ENCODE results near the gene LMTK2. TPM values are rescaled to one million over a fixed set of nuclear protein-coding genes. Genes with fewer than 3 reads are reported as not detected.
A peak's percentile ranks its signal among the peaks of the same experiment; 100 is the strongest.

LMTK2 gene
- total RNA-seq, 1 experiment from 2014 or later, result 11.1 TPM

DNA sequence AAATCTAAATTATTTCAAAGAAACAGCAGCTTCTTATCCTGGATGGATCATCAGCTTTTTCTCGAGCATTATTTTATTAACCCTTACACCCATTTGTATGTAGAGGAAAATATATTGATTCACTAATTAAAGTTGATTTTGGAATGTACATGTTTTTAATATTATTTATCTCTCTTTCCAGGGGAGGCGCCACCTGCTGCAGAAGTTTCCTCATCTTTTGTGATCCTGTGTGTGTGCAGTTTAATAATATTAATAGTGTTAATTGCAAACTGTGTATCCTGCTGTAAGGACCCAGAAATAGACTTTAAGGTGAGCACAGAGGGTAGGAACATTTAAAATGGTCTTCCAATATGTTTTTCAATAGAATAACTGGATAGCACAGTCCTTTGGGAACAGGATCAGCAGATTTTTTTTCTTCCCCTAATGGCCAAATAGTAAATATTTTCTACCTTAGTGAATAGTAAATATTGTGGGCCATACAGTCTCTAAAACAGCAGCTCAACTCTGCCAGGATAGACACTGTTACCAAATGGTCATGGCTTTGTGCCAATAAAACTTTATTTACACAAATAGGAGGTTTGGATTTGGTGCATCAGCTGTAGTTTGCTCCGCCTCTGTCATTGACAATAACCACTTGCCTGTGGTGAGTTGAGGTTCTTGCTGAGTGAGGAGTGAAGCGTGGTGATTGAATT, 30.6 kb downstream of the LMTK2 start:
- DNase-seq (ENCODE audit: low read depth), result no peak

DNA sequence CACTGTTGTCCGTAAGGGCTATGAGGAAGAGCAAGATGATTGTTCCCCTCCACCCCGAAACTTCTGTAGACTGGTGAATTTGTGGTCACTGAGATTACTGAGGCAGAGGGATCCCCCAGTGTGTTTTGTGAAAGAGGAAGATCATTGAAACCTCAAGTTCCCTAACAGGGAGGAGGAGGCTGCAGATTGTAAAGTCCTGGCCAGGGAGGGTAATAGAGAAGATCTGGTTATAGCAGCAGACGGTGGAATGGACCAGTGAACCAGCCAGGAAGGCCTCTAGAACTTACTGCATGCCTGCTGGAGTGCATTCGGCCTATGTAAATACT, 31.1 kb downstream of the LMTK2 start:
- DNase-seq (ENCODE audit: low read depth), result no peak

DNA sequence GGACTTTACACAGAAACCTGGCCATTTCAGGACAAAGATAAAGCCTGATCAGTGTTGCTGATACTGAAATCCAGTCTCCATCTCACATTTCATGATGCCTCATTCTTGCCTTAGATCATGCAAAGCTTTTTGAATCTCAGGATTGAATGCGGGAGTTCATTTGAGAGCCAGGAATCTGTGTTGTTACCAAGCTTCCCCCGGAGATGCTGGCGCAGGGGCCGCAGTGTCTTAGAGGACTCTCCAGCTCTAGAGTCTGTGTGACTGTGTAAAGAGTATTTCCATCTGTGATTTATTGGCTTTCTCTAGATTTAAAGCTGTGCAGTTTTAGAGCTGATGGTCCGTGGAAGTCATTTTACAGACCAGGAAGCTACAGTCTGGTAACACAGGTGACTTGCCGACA, 32.0 kb downstream of the LMTK2 start:
- DNase-seq (ENCODE audit: low read depth), result no peak

DNA sequence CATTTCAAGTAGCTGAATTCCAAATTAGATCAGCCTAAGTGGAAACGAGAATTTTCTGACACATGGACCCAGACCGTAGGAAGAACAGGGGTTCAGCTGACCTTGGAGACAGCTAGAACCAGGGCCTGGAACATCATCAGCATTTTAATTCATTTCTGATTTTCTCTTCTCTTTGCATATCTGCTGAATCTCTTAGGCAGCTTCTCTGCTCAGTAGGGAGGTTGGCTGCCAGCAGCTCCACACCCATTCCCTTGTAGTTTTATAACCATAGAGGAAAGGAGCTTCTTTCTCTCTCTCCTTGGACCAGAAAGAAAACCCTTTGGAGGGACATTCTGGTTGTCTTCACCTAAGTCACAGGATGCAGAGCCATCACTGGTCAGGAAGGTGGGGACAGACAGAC, 36.0 kb downstream of the LMTK2 start:
- no peak for DNase-seq (ENCODE audit: low read depth)

DNA sequence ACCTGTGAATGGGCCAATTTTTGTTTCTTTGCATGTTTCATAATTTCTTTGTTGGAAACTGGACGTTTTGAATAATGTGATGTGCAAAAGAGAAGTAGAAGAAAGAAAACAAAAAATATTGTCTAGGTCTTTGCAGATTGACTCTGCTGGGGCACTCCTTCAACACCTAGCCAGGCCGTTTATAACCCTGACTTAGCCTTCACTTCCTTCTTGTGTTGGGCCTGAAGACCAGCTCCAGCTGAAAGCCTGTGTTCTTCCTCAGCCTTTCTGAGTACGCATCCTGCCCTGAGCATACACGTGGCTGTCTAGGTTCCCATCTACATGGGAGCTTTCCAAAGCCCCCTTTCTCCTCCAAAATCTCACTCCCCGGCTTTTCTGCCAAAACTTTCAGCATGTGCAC, 41.9 kb downstream of the LMTK2 start:
- no peak for DNase-seq (ENCODE audit: low read depth)

DNA sequence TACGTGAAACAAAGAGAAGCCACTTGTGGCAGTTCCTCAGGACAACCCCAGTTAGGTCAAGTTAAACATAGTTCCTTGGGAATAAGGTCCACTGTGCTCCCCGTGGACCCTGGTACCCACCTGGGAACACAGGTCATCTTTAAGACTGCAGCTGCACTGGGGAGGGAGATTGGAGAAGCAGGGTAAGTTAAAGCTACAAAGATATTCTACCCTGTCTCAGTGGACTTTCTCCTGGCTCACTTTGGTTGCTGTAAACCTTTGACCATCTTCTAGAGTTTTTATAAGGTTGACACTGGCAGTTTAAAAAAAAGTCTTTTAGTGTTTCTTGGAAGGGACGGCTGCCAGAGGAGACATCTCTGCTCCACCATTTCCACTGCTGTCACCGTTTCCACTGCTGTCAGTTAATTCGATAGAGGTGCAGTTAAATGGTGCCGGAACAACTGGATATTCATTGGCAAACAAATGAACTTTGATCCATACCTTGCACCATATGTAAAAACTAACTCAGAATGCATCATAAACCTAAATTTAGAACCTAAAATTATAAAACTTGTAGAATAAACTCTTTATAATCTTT, 42.5 kb downstream of the LMTK2 start:
- DNase-seq (ENCODE audit: low read depth), result no peak

DNA sequence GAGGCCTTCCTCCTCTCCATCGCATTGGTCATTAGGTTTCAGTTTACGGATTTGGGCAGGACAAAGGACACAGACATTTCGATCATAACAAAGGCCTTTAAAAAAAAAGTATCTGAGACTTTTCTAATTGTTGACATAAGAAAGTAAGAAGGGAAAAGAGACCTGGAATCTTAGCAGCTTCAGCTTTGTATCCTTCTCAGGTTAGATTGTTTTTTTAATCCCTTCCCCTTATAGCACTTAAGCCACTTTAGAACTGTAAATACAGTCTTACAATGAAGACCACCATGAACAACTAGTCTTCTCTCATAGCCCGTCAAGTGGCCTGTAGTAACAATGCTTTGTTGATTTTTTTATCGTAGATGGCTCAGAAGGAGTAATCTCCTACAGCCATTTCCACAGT, 45.2 kb downstream of the LMTK2 start:
- DNase-seq (ENCODE audit: low read depth), result no peak

DNA sequence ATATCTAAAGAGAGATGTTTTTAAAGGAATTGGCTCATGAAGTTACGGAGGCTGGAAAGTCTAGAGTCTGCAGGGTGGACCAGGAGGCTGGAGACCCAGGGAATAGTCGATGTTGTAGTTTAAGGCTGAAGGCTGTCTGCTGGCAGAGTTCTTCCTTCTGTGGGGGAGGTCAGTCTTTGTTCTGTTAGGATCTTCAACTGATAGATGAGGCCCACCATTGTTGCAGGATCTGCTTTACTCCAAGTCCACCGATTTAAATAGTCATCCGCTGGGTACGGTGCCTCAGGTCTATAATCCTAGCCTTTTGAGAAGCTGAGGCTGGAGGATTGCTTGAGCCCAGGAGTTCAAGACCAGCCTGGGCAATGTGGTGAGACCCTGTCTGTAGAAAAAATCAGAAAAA, 50.0 kb downstream of the LMTK2 start:
- no peak for DNase-seq (ENCODE audit: low read depth)

DNA sequence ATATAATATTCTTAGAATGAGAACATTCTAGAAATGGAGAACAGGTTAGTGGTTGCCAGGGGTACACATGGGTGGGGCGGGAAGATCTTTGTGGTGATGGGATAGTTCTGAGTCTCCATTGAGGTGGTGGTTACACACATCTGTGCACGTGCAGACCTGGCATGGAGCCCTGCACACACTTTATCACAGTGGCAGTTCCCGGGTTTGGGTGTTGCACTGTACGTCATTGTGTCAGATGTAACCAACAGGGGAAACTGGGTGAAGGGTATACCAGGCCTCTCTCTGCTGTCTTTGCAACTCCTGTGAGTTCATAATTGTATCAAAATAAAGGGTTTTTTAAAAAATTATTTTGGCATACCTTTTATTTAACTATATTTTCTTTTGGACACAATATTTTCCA, 51.1 kb downstream of the LMTK2 start:
- DNase-seq (ENCODE audit: low read depth), result no peak

DNA sequence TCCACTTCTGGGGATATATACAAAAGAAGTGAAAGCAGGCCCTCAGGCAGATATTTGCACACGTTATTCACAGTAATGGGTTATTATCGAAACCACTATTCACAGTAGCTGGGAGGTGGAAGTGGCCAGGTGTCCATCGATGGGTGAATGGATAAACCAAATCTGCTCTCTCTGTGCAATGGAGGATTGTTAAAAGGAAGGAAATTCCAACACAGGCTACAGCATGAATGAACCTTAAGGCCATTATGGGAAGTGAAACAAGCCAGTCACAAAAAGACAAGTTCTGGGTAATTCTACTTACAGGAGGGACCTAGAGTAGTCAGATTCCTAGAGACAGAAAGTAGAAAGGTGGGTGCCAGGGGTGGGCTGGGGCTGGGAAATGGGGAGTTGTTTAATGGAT, 56.1 kb downstream of the LMTK2 start:
- DNase-seq (ENCODE audit: low read depth), result no peak

DNA sequence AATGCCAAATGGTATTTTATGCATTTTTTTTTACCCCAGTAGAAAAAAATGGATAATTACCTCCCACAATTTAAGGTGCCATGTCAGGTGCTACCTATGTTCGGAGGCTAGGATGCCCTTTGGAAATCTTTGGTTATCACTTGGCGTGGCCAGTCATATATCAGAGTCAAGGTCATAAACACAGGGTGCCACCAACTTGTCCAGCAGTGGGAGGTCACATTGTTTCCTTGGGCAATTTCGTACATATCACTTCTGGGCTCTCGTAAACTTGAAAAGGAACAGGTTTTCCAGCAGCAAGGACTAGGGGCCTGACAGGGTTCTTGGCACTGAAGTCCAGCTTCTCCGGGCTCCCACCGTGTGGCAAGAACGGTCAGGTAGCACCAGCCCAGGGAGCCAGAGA, 56.6 kb downstream of the LMTK2 start:
- no peak for DNase-seq (ENCODE audit: low read depth)

DNA sequence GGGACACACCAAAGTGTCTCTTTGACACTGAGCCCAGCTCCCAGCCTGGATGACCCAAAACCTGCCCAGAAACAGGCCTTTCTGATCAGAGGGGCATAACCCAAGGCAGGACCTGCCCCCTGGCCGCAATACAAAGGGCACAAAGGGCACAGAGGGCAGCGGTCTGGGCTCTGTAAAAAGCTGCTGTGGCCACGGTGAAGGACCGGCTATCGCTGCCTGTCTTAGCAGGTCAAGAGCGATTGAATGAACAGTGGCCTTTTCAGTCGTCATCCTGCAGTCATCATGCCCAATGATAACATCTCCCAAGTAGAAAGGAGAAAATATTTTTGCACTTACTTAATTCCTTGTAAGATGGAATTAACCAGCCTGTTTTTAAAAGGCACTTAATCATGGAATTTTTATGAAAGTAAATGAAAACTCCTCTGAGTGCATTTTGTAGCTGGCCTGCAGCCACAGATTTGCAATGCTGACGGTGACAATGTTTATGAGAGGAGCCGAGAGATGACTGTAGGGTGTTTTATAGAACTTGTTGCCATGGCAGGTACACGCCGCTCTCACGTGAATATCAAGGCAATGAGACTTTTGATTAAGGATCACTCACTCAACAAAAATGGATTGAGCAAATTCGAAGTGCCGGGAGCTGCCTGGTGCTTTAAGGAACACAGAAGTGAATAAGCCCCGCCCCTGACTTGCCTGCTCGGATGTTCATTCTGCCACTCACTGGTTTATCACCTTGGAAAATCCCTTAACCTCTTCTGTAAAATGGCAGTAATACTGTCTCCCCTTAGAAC, 57.2 kb downstream of the LMTK2 start:
- no peak for DNase-seq (ENCODE audit: low read depth)

DNA sequence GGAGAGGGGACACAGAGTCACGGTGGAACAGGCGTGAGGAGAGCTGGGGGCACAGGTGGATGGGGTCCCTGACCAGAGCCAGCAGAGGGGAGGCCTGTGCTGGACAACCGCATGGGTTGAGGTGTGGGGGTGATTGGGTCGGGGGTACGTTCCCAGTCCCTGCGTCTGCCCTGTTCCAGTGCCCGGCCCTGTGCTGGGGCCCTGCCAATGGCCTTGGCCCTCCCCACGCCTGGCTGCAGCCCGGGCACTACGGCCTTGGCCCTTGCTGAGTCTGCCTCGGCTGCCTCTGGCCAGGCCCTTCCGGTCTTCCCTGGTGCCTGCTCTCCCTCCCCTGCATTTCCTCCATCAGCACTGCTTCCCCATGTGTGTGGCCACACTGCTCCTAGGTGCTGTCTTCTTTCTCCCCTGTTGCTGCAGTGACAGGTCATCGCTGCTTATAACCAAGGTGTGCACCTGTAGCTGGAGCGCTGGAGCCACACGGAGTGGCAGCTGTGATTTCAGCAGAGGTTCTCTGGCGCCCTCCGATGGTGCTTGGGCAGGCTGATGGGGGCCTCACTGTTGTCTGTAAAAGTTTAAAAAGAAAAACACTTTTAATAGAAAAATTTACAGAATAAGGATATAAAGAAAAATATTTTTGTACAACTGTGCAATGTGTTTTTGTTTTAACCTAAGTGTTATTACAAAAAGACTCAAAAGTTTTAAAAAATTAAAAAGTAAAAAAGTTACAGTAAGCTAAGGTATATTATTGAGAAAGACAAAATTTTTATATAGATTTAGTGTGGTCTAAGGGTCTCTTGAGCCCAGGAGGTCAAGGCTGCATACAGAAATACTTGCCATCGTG, 59.4 kb downstream of the LMTK2 start:
- peak; percentile 37 for DNase-seq (ENCODE audit: low read depth)

DNA sequence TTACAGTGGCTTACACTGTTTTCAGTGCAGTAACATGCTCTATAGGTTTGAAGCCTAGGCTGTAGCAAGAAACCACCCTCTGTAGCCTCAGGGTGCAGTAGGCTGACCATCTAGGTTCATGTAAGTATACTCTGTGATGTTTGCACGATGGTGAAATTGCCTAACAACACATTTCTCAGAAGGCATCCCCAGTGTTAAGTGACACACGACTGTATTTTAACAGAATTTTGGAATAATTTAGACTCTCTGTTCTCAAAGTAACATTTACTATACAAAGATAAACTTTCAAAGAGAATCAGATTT, 60.0 kb downstream of the LMTK2 start:
- no peak for DNase-seq (ENCODE audit: low read depth)

DNA sequence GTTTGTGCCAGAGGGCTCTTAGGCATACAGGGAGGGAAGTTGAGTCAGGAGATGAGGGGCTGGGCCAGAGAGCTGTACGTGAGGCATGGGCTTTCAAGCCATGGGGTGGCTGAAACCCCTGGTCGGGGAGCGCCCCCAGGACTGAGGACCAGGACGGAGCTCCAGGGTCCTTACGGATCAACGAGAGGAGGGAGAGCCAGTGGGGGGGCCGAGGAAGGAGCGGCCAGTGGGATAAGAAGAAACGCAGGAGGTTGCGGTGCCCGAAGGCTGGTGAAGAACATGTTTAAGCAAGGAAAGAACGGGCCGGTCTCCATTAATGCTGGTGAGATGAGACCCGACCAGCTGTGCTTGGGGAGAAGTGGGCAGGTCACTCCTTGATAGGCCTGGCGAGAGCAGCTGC, 61.0 kb downstream of the LMTK2 start:
- DNase-seq (ENCODE audit: low read depth), result no peak

DNA sequence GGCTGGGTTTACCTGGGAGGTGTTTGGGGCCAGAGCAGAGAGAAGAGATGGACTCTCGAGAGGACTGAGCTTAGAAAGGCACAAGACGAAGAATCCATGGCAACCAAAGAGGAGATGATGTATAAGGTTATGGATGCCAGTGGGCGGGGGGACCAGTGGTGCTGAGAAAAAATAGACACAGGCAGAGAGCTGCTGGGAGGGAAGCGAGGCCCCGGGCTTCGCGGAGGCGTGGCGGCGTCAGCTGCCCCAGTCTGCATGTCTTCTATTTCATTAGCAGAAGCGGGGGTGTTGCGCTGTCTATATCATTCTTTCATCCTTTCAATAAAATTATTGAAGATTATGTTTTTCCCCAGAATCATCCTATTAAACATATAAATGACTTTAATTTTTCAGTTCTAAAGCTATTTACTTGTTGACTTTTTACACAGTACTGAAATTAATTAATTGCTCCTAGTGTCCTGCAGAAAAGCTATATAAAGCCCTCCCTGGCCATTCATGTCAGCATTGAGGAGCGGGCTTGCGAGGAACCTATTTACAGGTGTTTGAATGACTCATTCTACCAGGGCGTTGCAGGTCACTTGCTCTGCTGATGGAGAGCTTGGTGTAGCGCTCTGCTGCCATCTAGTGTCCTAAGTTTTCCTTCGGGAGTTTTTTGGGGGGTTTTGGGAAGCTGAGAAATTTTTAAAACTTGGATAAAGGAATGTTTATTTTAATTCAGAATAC, 61.7 kb downstream of the LMTK2 start:
- peak; percentile 60 for DNase-seq (ENCODE audit: low read depth)

DNA sequence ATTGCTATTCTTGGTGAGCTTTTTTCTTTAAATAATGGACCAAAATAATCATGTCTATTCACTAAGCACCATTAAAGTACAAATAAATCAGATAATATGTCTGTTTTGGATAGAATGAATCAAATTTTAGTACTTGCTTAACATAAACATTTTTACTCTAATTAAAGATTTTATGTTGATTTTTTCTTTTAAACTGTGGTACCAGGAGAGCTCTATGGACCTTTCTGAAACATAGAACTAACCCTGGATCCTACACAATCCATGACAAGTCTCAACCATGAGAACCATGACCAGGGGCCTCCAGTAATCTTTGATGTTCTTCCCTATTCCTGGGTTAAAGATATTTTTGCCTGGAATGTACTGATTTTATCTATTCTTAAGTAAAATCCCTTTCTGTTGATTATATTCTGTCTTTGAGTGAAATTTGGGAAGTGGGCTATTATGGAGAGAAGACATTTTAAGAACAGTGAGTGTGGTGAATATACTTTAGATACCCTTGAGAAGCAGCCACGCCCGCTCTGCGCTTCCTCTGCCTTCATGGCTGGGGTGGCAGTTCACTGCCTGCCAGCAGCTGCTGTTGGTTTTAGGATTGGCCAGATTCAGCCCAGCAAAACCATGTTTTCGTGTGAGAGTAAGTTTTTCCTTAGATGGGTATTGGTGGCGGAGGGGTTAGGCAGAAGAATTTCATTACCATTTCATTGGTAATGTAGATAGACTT, 62.4 kb downstream of the LMTK2 start:
- no peak for DNase-seq (ENCODE audit: low read depth)

DNA sequence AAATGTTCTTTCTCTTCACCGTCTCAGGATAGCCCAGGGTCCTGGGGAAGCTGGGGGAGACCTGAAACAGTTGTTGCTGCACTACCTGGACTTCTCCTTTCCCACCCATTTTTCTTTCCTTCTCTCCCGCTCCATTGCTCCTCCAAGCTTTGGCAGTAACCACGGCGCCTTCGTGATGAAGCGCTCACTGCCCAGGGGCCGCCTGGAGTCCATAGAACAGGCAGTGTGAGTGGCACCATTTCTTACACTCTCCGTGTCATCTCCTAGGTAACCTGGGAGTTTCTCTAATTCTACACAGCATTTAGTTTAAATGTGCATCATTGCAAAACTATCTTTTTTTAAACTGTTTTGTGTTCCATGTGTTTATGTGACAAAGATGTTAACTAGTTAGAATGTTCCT, 64.3 kb downstream of the LMTK2 start:
- DNase-seq (ENCODE audit: low read depth), result no peak

DNA sequence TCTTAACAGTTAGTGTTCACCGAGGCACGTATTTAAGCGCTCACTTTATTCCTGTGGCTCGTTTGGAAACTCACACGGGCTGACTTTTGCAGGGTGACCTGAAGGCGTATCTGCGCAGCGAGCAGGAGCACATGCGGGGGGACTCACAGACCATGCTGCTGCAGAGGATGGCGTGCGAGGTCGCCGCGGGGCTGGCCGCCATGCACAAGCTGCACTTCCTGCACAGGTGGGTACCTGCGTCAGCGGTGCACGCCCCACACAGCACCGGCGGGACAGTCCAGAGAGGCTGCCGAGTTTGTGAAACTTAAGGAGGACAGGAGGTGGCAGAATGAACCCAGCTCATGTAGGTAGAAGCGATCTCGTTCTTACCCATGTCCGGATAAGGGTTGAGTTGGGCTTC, 64.8 kb downstream of the LMTK2 start:
- DNase-seq (ENCODE audit: low read depth), result no peak

DNA sequence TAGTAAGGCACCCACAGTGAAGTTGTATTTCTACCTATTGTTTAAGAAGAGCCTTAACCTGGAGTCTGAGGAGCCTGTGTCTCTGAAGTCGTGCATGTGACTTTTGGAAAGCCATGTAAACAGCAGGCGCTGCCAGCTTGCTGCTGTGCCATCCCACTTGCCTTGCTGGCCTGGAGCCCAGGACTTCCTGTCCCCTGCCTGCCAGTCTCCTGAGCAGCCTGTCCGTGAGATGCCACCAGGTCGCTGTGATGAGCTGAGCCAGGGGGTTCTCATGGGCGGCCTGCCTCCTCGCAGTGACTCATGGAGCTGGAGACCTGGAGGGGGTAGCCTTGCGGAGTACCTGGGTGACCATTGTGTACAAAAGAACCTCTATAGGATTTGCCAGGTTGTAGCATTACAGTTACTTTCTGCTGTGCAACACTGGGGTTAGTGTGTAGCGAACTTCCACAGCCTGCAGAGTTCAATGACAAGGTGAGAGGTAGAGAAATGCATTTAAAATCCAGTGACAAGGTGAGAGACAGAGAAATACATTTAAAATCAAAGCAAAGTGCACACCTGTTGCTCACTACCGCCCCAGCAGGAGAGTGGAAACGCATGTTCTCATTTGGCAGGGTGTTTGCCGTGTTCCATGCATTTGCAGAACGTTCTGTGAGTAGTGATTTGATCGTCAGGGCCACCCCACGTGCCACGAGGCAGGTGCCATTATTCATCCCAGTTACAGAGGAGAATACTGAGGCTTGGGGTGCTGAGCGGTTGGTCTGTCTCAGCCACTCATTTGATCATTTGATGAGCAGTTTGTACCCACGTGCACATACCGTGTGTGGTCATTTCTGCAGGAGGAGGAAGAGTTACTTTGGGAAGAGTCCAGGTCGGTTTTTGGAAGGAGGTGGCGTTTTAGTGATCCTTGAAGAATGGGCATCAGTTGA, 67.9 kb downstream of the LMTK2 start:
- no peak for DNase-seq (ENCODE audit: low read depth)
